Astrocyte of the cerebellum (primary cell): ENCODE results near the gene MCCD1.
"Not testable (repeated sequence)": the region's sequence is repeated elsewhere in the genome, so short reads cannot be mapped to it uniquely, and the experiment has no call there.

Experiments used
- DNase-seq: peaks from one replicate; pipeline ENCODE4 v3.0.0-alpha.2; 2011; ENCODE audit warnings: low read depth
- H3K4me3 ChIP-seq: 2 replicates; pipeline ENCODE4 v1.5.1; 2011; ENCODE audit warnings: mild to moderate bottlenecking, low read depth, low read length, moderate library complexity
- CTCF ChIP-seq: IDR thresholded peaks from 2 replicates; pipeline ENCODE4 v1.5.1; 2012; ENCODE audit warnings: low read length, low read depth, moderate library complexity, mild to moderate bottlenecking; ENCODE audit errors: missing control alignments
- in situ Hi-C: cut with HindIII; loops from 2 replicates; pipeline ENCODE4 v1.10.0; 2017; ENCODE audit warnings: low sequenced_read_pairs

Gene MCCD1

GRCh38 chr6:31546339-31546957 lies 17.7 kb downstream of the MCCD1 start, which contains the start of gene ATP6V1G2:
Gene ATP6V1G2 (minus strand): TSS chr6:31546608. CDS start chr6:31546559, 49 bp downstream.
- in situ Hi-C loops, result no loop called here
- TF ChIP-seq CTCF, result peak; percentile 100

GRCh38 chr6:31546958-31547726 lies 18.4 kb downstream of the MCCD1 start, which contains the start of gene NFKBIL1:
Gene NFKBIL1 (plus strand): TSS chr6:31547608. CDS start chr6:31547695, 87 bp downstream.
- TF ChIP-seq CTCF, result no peak
- in situ Hi-C loops, result no loop called here
- peak within 1 kb of the TSS; percentile 54 for H3K4me3 ChIP-seq
- DNase-seq, result peak; percentile 95

More at GRCh38 chr6:31546339-31546957, 17.7 kb downstream of the MCCD1 start, which contains the start of gene ATP6V1G2:
- peak; percentile 84 for DNase-seq
- peak within 1 kb of the TSS; percentile 54 for H3K4me3 ChIP-seq

- DNase-seq, result no peak
- in situ Hi-C loops, result no loop called here
- TF ChIP-seq CTCF, result no peak
- H3K4me3 ChIP-seq, result peak overlapping the region; percentile 54
Observed at GRCh38 chr6:31547727-31548543, 19.2 kb downstream of the MCCD1 start.

- no peak for DNase-seq
- TF ChIP-seq CTCF, result no peak
- in situ Hi-C loops, result no loop called here
- H3K4me3 ChIP-seq, result peak overlapping the region; percentile 54
Observed at GRCh38 chr6:31548544-31548873, 19.7 kb downstream of the MCCD1 start.

- DNase-seq, in situ Hi-C loops, H3K4me3 ChIP-seq: not testable (repeated sequence)
Observed at GRCh38 chr6:31551371-31551770, 22.6 kb downstream of the MCCD1 start.

- no peak overlapping the region for H3K4me3 ChIP-seq
- DNase-seq, result no peak
- TF ChIP-seq CTCF, result no peak
- in situ Hi-C loops, result no loop called here
Observed at GRCh38 chr6:31556307-31556706, 27.5 kb downstream of the MCCD1 start.
